ENCODE results near the gene SGO1. TPM values are rescaled to one million over a fixed set of nuclear protein-coding genes. Genes with fewer than 3 reads are reported as not detected.
"Not testable (repeated sequence)": the region's sequence is repeated elsewhere in the genome, so short reads cannot be mapped to it uniquely, and the experiment has no call there.

SGO1 gene
- total RNA-seq, 2 donors from 2014 or later = 25.1 to 44.8 TPM

GRCh38 chr3:20205898-20206297, 19.9 kb upstream of the SGO1 start:
- H3K27ac ChIP-seq (ENCODE audit: low read depth, low read length); H3K9me3 Mint-ChIP-seq; H3K4me1 Mint-ChIP-seq; H3K4me3 Mint-ChIP-seq; H3K9ac ChIP-seq (ENCODE audit: extremely low read depth, low read length, poor library complexity, severe bottlenecking); H3K27me3 Mint-ChIP-seq (ENCODE audit: insufficient read depth); H3K36me3 ChIP-seq (ENCODE audit: control insufficient read depth, insufficient read depth, low read length); H3K27me3 ChIP-seq (ENCODE audit: control insufficient read depth, insufficient read depth, low read length, poor library complexity, severe bottlenecking); H3K4me3 ChIP-seq (ENCODE audit: low read length); H3K36me3 Mint-ChIP-seq (ENCODE audit: low read depth); DNase-seq; H3K27ac Mint-ChIP-seq; H3K9me3 ChIP-seq (ENCODE audit: control insufficient read depth, low read length); H3K4me1 ChIP-seq (ENCODE audit: control insufficient read depth, insufficient read depth, low read length): not testable (repeated sequence)

DNA sequence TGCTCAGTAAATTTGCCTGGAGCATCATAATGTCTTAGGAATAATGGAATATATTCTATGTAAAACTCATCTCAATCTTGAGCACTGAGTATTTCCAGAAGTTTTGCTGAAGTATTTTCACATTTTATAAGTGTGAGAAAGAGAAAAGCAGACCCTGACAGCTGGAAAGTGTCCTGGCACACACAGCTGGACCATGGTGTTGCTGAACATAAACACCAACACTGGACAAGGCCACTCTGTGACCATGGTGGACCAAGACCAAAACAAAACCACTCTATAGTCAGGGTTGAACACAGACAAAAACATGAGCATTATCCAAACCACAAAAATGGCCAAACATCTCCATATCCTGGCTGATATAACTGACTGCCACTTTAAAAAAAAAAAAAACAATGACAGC, 15.1 kb upstream of the SGO1 start:
- Histone ChIP-seq H3K9me3 (ENCODE audit: control insufficient read depth, low read length) (no peaks in the 10 kb centered on the region), H3K27me3 (ENCODE audit: control insufficient read depth, insufficient read depth, low read length, poor library complexity, severe bottlenecking) (no peaks in the 10 kb centered on the region), H3K9ac (ENCODE audit: extremely low read depth, low read length, poor library complexity, severe bottlenecking) (no peak overlapping the region), H3K36me3 (ENCODE audit: control insufficient read depth, insufficient read depth, low read length) (no peaks in the 10 kb centered on the region), H3K27ac (ENCODE audit: low read depth, low read length) (no peak overlapping the region), H3K4me1 (ENCODE audit: control insufficient read depth, insufficient read depth, low read length) (no peaks in the 10 kb centered on the region), H3K4me3 (ENCODE audit: low read length) (no peak overlapping the region)
- TF ChIP-seq CTCF (conservative IDR thresholded peaks at IDR 0.05) = no peak
- Mint-ChIP-seq H3K27me3 (ENCODE audit: insufficient read depth) (no peaks in the 10 kb centered on the region), H3K27ac (no peak overlapping the region), H3K9me3 (peaks cover 3% of the 10 kb centered on the region), H3K36me3 (ENCODE audit: low read depth) (no peaks in the 10 kb centered on the region), H3K4me3 (no peak overlapping the region), H3K4me1 (no peaks in the 10 kb centered on the region)
- DNase-seq = no peak

DNA sequence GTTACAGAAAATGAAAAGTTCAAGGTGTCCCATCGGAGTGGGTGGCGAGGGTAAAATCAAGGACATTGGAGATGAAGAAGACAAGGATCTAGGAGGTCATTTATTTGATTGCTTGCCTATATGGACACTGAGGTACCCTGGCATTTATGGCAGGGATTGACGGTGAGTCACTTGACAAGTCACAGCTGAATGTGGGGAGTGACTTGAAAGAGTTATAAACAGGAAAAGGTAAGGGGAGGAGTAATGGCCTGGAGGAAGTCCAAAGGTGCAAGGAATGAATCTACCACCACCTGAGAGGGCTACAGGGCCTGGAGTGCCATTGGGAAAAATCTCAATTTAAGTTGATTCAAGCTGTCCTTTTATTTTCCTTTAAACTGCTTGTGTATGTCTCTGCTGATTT, 11.8 kb upstream of the SGO1 start:
- H3K4me3 Mint-ChIP-seq = no peak overlapping the region
- no peak for TF ChIP-seq CTCF (conservative IDR thresholded peaks at IDR 0.05)
- Histone ChIP-seq H3K4me1 (ENCODE audit: control insufficient read depth, insufficient read depth, low read length) (no peaks in the 10 kb centered on the region), H3K9ac (ENCODE audit: extremely low read depth, low read length, poor library complexity, severe bottlenecking) (no peak overlapping the region), H3K27me3 (ENCODE audit: control insufficient read depth, insufficient read depth, low read length, poor library complexity, severe bottlenecking) (no peaks in the 10 kb centered on the region), H3K36me3 (ENCODE audit: control insufficient read depth, insufficient read depth, low read length) (no peaks in the 10 kb centered on the region), H3K9me3 (ENCODE audit: control insufficient read depth, low read length) (no peaks in the 10 kb centered on the region), H3K4me3 (ENCODE audit: low read length) (no peak overlapping the region), H3K27ac (ENCODE audit: low read depth, low read length) (no peak overlapping the region)
- 91 to 100% methylated on average over 3 of the region's 3 CpGs for WGBS, 2 experiments (ENCODE audit: insufficient coverage in 1 of 2, insufficient read length in 1 of 2)
- H3K4me1 Mint-ChIP-seq = no peaks in the 10 kb centered on the region
- no peak overlapping the region for H3K27ac Mint-ChIP-seq
- no peaks in the 10 kb centered on the region for H3K27me3 Mint-ChIP-seq (ENCODE audit: insufficient read depth)
- no peak for DNase-seq
- H3K9me3 Mint-ChIP-seq = no peaks in the 10 kb centered on the region
- no peaks in the 10 kb centered on the region for H3K36me3 Mint-ChIP-seq (ENCODE audit: low read depth)

DNA sequence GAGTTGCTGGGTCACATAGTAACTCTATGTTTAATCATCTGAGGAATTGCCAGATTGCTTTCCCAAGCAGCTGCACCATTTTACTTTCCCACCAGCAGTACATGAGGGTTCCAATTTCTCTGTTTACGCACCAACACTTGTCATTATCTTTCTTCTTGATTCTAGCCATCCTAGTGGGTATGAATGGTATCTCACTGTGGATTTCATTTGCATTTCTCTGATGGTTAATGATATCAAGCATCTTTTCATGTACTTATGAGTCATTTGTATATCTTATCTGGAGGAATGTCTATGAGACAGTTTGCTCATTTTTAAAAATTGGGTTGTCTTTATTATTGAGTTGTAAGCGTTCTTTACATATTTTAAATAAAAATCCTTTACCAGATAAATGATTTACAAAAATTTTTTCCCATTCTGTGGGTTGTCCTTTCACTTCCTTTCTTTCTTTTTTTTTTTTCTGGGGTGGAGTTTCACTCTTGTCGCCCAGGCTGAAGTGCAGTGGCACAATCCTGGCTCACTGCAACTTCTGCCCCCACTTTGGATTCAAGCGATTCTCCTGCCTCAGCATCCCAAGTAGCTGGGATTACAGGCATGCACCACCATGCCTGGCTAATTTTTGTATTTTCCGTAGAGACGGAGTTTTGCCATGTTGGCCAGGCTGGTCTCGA, 8.9 kb upstream of the SGO1 start:
- no peak for DNase-seq
- 88 to 100% methylated on average over 2 to 6 of the region's 7 CpGs for WGBS, 2 experiments (ENCODE audit: insufficient coverage in 1 of 2, insufficient read length in 1 of 2)
- no peak overlapping the region for H3K27ac ChIP-seq (ENCODE audit: low read depth, low read length)
- no peak overlapping the region for H3K9ac ChIP-seq (ENCODE audit: extremely low read depth, low read length, poor library complexity, severe bottlenecking)
- no peaks in the 10 kb centered on the region for H3K27me3 ChIP-seq (ENCODE audit: control insufficient read depth, insufficient read depth, low read length, poor library complexity, severe bottlenecking)
- H3K4me3 ChIP-seq (ENCODE audit: low read length) = no peak overlapping the region
- TF ChIP-seq CTCF (conservative IDR thresholded peaks at IDR 0.05) = no peak
- Mint-ChIP-seq H3K27me3 (ENCODE audit: insufficient read depth) (no peaks in the 10 kb centered on the region), H3K4me3 (no peak overlapping the region), H3K9me3 (no peaks in the 10 kb centered on the region), H3K36me3 (ENCODE audit: low read depth) (no peaks in the 10 kb centered on the region), H3K27ac (no peak overlapping the region), H3K4me1 (peaks cover 4% of the 10 kb centered on the region)
- H3K4me1 ChIP-seq (ENCODE audit: control insufficient read depth, insufficient read depth, low read length) = no peaks in the 10 kb centered on the region
- H3K36me3 ChIP-seq (ENCODE audit: control insufficient read depth, insufficient read depth, low read length) = no peaks in the 10 kb centered on the region
- no peaks in the 10 kb centered on the region for H3K9me3 ChIP-seq (ENCODE audit: control insufficient read depth, low read length)
